GM12864 (cell line): ENCODE results near the gene TEKT3.

Source experiments
- DNase-seq: peaks from one replicate; pipeline ENCODE4 v3.0.0-alpha.2; 2011; ENCODE audit warnings: low read depth
- H3K4me3 ChIP-seq: 2 replicates; pipeline ENCODE4 v1.5.1; 2011; ENCODE audit warnings: mild to moderate bottlenecking, low read depth, low read length, control low read depth
- TF ChIP-seq, protein P1 (sequence below): IDR thresholded peaks from 2 replicates; pipeline ENCODE4 v1.5.1; 2011; ENCODE audit warnings: low read depth, mild to moderate bottlenecking, moderate library complexity, low read length, control low read depth, inconsistent platforms; ENCODE audit errors: missing control alignments

The TEKT3 gene

DNA sequence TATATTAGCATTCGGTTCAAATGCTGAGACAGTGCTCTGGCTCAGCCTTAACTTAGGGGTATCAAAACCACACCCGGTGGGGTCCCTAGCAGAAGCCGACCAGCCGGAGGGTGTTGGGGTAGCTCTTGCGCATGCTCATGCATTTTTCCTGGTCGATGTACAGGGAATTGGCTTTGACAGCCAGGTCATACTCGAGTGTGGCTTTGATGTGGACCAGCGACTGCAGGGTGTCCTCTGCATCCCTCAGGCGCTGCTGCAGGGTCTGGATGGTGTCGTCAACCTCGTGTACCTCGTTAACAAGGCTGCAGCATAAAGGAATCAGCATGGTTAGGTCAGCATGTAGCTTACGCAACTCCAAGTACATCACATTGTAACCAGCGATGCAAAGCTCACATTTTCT, 37.5 kb downstream of the TEKT3 start:
- no peak overlapping the region for H3K4me3 ChIP-seq
- TF ChIP-seq, protein P1, sequence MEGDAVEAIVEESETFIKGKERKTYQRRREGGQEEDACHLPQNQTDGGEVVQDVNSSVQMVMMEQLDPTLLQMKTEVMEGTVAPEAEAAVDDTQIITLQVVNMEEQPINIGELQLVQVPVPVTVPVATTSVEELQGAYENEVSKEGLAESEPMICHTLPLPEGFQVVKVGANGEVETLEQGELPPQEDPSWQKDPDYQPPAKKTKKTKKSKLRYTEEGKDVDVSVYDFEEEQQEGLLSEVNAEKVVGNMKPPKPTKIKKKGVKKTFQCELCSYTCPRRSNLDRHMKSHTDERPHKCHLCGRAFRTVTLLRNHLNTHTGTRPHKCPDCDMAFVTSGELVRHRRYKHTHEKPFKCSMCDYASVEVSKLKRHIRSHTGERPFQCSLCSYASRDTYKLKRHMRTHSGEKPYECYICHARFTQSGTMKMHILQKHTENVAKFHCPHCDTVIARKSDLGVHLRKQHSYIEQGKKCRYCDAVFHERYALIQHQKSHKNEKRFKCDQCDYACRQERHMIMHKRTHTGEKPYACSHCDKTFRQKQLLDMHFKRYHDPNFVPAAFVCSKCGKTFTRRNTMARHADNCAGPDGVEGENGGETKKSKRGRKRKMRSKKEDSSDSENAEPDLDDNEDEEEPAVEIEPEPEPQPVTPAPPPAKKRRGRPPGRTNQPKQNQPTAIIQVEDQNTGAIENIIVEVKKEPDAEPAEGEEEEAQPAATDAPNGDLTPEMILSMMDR, result no peak
- DNase-seq, result no peak

DNA sequence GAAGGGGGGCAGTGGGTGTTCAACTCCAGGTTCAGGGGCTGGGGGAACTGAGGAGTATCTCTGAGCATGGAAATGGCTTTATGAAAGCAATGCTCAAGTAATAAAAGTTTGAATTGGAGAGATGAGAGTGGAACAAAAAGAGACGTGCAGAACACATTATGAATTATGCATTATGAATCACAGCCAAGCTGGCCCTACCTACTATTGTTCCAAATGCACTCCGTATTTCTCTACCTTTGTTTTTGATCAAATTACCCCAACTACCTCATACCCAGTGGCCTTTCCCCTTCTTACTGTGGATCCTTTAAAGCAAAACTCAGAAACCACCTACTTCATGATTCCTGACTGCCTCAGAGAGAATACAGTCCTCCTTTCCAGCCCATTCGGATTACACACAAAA, 38.1 kb downstream of the TEKT3 start:
- TF ChIP-seq, protein P1, result no peak
- no peak for DNase-seq
- no peak overlapping the region for H3K4me3 ChIP-seq

DNA sequence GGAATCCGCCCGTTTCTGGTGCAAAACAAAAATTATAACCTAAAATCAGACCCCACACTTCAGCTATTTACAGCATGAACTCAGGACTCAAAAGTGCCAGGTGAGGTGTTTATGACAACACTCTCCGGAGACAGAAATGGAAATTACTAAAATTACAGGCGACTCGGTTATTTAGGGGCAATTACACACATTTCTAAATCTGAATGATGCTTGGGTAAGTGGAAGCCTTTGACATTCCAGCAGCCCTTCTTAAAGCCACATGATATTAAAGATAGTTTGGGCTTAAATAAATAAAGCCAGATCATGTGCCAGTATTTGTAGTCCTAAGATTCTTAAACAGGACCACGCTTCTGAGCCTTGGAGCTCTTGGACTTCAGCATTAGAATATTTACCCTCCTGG, 39.6 kb downstream of the TEKT3 start:
- DNase-seq, result no peak
- TF ChIP-seq, protein P1, result no peak
- no peak overlapping the region for H3K4me3 ChIP-seq

DNA sequence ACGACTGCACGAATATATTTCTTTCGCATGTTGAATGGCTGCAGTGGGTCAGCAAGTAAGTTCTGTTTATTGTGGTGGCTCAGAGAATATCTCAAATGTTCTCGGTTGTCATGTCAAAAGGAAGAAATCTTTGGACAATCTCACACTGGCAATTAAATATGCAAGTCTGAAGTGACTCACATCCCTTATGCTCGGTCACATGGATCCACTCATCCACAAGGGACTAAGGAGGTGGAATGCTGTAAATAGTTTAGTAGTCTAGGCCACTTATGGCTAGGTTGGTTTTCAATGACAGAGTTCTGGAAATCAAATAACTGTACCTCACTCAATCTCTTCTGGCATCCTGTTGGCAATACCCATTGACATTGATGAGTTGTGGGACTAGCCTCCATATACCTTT, 43.2 kb downstream of the TEKT3 start:
- no peak overlapping the region for H3K4me3 ChIP-seq
- TF ChIP-seq, protein P1, result no peak
- no peak for DNase-seq

DNA sequence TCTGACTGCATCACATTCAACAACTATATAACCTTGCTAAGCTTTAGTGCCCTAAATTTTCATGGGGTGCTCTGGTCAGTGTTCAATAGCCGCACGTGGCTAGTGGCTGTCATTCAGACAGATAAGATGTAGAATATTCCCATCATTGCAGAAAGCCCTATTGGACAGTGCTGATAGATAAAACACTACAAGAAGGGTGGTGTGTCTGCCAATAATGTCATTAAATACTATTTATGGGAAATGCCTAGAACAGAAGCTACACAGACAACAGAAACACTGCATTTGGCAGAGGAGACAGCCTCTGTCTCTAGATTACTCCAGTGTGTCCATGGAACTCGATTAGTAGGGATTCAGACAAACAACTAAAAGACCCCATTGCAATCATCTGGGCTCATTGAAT, 47.8 kb downstream of the TEKT3 start:
- TF ChIP-seq, protein P1, result no peak

DNA sequence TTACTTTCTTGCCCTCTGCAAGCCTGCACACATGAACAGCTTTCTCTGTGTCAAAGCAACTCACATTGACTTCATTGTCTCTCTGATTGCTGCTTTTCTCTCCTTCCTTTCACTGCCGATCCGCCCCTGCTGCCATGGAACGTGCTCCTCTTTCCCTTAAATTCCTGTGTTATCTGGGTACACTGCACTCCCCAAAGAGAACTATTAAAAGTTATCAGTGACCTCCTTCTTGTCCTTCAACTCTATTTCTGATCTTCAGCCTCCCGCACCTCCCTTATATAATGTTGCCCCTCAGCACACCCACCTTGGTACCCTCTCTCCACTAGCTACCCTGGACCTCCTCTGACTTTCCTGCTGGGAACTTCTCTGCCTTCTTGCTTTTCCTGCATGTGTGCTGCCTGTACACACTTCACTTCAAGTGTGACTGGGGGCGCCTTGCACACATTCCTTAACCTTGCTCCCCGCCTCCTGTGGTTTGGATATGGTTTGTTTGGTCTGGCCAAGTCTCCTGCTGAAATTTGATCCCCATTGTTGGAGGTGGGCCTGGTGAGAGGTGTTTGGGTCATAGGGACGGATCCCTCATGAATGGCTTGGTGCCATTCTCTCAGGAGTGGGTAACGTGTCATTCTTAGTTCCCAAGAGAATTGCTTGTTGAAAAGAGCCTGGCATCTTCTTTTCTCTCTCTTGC, 49.6 kb downstream of the TEKT3 start:
- TF ChIP-seq, protein P1, result no peak
- no peak for DNase-seq
- no peak overlapping the region for H3K4me3 ChIP-seq

More for the DNA sequence above, 47.8 kb downstream of the TEKT3 start:
- DNase-seq, result no peak
- no peak overlapping the region for H3K4me3 ChIP-seq

DNA sequence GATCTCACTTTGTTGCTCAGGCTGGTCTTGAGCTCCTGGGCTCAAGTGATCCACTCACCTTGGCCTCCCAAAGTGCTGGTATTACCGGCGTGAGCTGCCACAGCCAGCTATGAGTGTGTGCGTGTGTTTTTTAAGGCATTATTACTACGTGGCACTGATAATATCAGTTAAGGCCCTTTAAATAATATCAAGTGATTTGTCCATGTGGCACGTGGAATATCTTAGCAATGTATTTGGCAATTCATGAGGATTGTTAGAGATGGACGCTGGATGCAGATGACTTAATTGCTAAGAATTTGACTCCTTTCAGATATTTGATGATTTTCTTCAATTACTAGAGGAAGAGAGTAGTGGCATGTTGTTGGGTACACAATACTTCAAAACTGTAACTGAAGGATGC, 50.8 kb downstream of the TEKT3 start:
- no peak for DNase-seq
- TF ChIP-seq, protein P1, result no peak
- no peak overlapping the region for H3K4me3 ChIP-seq
